Measurements from ENCODE around the gene MLLT1.

Gene MLLT1

DNA sequence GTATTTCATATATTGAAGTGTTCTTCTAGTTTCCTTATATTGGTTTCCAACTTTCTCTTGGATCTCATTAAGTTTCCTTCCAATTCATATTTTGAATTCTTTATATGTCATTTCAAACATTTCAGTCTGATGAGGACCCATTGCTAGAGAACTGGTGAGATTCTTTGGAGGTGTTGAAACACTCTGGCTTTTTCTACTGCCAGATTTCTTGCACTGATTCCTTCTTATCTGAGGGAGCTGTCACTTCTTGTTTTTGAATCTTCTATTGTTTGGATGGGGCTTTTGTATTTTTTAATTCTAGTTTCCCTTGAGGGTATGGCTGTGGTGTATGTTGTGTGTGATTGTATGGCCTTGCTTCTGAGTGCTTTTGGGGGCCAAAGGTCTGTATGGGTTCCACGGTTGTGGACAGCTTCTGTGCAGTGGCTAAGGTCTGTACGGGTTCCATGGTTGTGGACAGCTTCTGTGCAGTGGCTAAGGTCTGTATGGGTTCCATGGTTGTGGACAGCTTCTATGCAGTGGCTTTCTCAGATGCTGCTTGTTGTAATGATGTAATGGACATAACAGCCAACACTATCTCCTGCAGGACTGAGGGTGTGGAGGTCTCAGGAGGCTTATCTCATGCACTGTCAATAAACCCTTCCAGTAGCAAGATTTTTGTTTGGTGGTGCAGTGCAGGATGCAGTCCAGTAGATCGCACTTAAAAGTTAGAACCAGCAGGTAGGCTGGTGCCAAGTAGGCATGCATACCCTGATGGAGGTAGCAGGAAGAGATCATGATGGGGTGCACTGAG, 107.5 kb downstream of the MLLT1 start:
- DNase-seq (ENCODE audit: insufficient read length, low spot score) (no peak), FAIRE-seq (peak; percentile 72)

- DNase-seq (ENCODE audit: insufficient read length, low spot score), result no peak
These were observed 112.7 kb downstream of the MLLT1 start for GRCh38 chr19:6167115-6167514.

GRCh38 chr19:6164906-6165531, 114.8 kb downstream of the MLLT1 start:
- FAIRE-seq (no peak), DNase-seq (ENCODE audit: insufficient read length, low spot score) (no peak)

More at GRCh38 chr19:6167115-6167514, 112.7 kb downstream of the MLLT1 start:
- FAIRE-seq, result no peak

DNA sequence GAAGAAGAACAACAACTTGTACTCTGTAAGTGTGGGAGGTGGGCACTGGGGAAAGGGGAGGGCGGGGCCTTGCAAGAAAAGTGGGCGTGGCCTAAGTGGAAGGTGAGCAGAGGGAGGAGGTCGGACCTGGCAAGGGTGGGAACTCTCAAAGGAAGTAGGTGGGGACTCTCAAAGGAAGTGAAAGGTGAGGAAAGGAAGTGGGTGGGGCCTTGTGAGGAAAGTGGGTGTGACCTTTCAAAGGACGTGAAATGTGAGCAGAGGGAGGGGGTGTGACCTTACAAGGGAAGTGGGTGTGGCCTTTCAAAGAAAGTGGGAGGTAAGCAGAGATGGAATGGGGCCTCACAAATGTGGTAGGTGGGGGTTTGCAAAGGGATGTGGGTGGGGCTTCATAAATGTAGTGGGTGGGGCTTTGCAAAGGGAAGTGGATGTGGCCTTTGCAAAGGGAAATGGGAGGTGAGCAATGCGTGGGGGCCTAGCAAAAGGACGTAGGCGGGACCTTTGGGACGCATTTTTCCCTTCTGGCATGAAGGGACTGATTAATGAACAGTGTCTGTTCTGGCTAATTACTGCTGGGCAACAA, 118.4 kb downstream of the MLLT1 start:
- no peak for FAIRE-seq
- DNase-seq (ENCODE audit: insufficient read length, low spot score), result no peak
